Gastrocnemius medialis (tissue), 4 donors: ENCODE results near the gene SUSD1. TPM values are rescaled to one million over a fixed set of nuclear protein-coding genes. Genes with fewer than 3 reads are reported as not detected.

Source experiments
- ATAC-seq, 2 donors: fragments of 150-250 bp; one replicate each; pipeline ENCODE4 v1.9.1; 2016
- DNase-seq, 2 donors: peaks; one replicate each; pipeline ENCODE4 v3.0.0-alpha.2; 2019
- H3K27ac ChIP-seq, 4 donors: fragments of 200-600 bp; sonication (generic); 1 replicate in 1 of 4; 2 replicates in 3 of 4; pipeline ENCODE4 v1.5.1; 2016 to 2018; ENCODE audit warnings: mild to moderate bottlenecking in 2 of 4, moderate library complexity in 1 of 4
- H3K27me3 ChIP-seq, 3 donors: fragments of 200-600 bp; sonication (generic) in 2 of 3; 1 replicate in 1 of 3; 2 replicates in 2 of 3; pipeline versions ENCODE4 v1.5.1 to v1.6.0; 2016 to 2019; ENCODE audit warnings: mild to moderate bottlenecking in 1 of 3, moderate library complexity in 1 of 3
- H3K36me3 ChIP-seq, 2 donors: fragments of 200-600 bp; sonication (generic) in 1 of 2; one replicate each; pipeline ENCODE4 v1.5.1; 2017 to 2018
- H3K4me1 ChIP-seq, 2 donors: fragments of 200-600 bp; sonication (generic) in 1 of 2; one replicate each; pipeline ENCODE4 v1.5.1; 2016 to 2017; ENCODE audit warnings: mild to moderate bottlenecking in 2 of 2
- H3K4me3 ChIP-seq, 4 donors: fragments of 200-600 bp; sonication (generic) in 3 of 4; 1 replicate in 1 of 4; 2 replicates in 3 of 4; pipeline ENCODE4 v1.5.1; 2016 to 2019; ENCODE audit warnings: mild to moderate bottlenecking in 2 of 4
- H3K9me3 ChIP-seq, 3 donors: fragments of 200-600 bp; sonication (generic) in 2 of 3; 1 replicate in 1 of 3; 2 replicates in 2 of 3; pipeline ENCODE4 v1.5.1; 2016 to 2019
- CTCF ChIP-seq, 5 experiments: fragments of 450-650 bp in 3 of 5; fragments of 200-600 bp in 2 of 5; sonication (generic) in 2 of 5; IDR thresholded peaks in 4 of 5; conservative IDR thresholded peaks in 1 of 5; 1 replicate in 4 of 5; 2 replicates in 1 of 5; pipeline ENCODE4 v1.5.1; 2016 to 2019; ENCODE audit warnings: antibody characterized with exemption in 5 of 5, mild to moderate bottlenecking in 3 of 5, moderate library complexity in 3 of 5
- POLR2A ChIP-seq, 2 donors: fragments of 450-650 bp; IDR thresholded peaks; one replicate each; pipeline ENCODE4 v1.6.1; 2017; ENCODE audit warnings: antibody characterized with exemption in 2 of 2, mild to moderate bottlenecking in 2 of 2, moderate library complexity in 2 of 2
- in situ Hi-C, 4 donors: fragments of 200-750 bp; cut with MboI; loops; one replicate each; pipeline versions ENCODE4 v1.15.0 to v1.8.0; 2017; ENCODE audit warnings: low sequenced_read_pairs in 4 of 4
- intact Hi-C: fragments of 100-400 bp; cut with DNase I; formaldehyde crosslinking; loops from one replicate; pipeline ENCODE4 v1.15.1; 2023; ENCODE audit warnings: low total_unique reads
- total RNA-seq, 4 donors: library from RNA; depleted of rRNA; stranded (reverse); fragments of >200 nt; gene quantifications; one replicate each; pipeline versions ENCODE4 v1.1.0 to v1.2.3, GENCODE V29; 2016

The SUSD1 gene
- total RNA-seq, 4 donors from 2014 or later, result 0.82 to 8.0 (median 2.2) TPM

- ATAC-seq, result no peak
- Histone ChIP-seq H3K27me3 (no peaks in the 10 kb centered on the region), H3K4me1 (no peaks in the 10 kb centered on the region), H3K4me3 (no peak overlapping the region), H3K36me3 (no peaks in the 10 kb centered on the region), H3K27ac (no peak overlapping the region), H3K9me3 (no peaks in the 10 kb centered on the region)
- intact Hi-C loops (no loop called here), in situ Hi-C loops (no loop called here)
- DNase-seq, result no peak
- TF ChIP-seq POLR2A (IDR thresholded peaks at IDR 0.05) (no peak), CTCF (IDR thresholded peaks at IDR 0.05 in 4 of 5, conservative IDR thresholded peaks at IDR 0.05 in 1 of 5) (no peak)
Observed at GRCh38 chr9:112033237-112034215, 141.6 kb downstream of the SUSD1 start.

GRCh38 chr9:112032743-112033142, 142.4 kb downstream of the SUSD1 start:
- no peaks in the 10 kb centered on the region for H3K9me3 ChIP-seq
- DNase-seq (no peak), ATAC-seq (no peak)
- H3K4me1 ChIP-seq, result no peaks in the 10 kb centered on the region
- no peaks in the 10 kb centered on the region for H3K27me3 ChIP-seq
- TF ChIP-seq POLR2A (IDR thresholded peaks at IDR 0.05) (no peak), CTCF (IDR thresholded peaks at IDR 0.05 in 4 of 5, conservative IDR thresholded peaks at IDR 0.05 in 1 of 5) (no peak)
- no peak overlapping the region for H3K4me3 ChIP-seq
- H3K27ac ChIP-seq, result no peak overlapping the region
- H3K36me3 ChIP-seq, result no peaks in the 10 kb centered on the region
- in situ Hi-C loops (no loop called here), intact Hi-C loops (no loop called here)

- H3K9me3 ChIP-seq, result no peaks in the 10 kb centered on the region
- in situ Hi-C loops (no loop called here), intact Hi-C loops (no loop called here)
- H3K4me1 ChIP-seq, result no peaks in the 10 kb centered on the region
- no peaks in the 10 kb centered on the region for H3K36me3 ChIP-seq
- ATAC-seq, result no peak
- DNase-seq, result no peak
- H3K27me3 ChIP-seq, result no peaks in the 10 kb centered on the region
- H3K27ac ChIP-seq, result no peak overlapping the region
- TF ChIP-seq CTCF (IDR thresholded peaks at IDR 0.05 in 4 of 5, conservative IDR thresholded peaks at IDR 0.05 in 1 of 5) (no peak), POLR2A (IDR thresholded peaks at IDR 0.05) (no peak)
- no peak overlapping the region for H3K4me3 ChIP-seq
Observed at GRCh38 chr9:112032009-112032408, 143.1 kb downstream of the SUSD1 start.

- intact Hi-C loops (no loop called here), in situ Hi-C loops (no loop called here)
- TF ChIP-seq CTCF (IDR thresholded peaks at IDR 0.05 in 4 of 5, conservative IDR thresholded peaks at IDR 0.05 in 1 of 5) (no peak), POLR2A (IDR thresholded peaks at IDR 0.05) (no peak)
- Histone ChIP-seq H3K4me3 (no peak overlapping the region), H3K36me3 (no peaks in the 10 kb centered on the region), H3K9me3 (no peaks in the 10 kb centered on the region), H3K27me3 (no peaks in the 10 kb centered on the region), H3K27ac (no peak overlapping the region), H3K4me1 (no peaks in the 10 kb centered on the region)
- DNase-seq (no peak), ATAC-seq (no peak)
Observed at GRCh38 chr9:112031400-112031799, 143.7 kb downstream of the SUSD1 start.
